Fibroblast of lung (primary cell): ENCODE results near the gene CDK6. TPM values are rescaled to one million over a fixed set of nuclear protein-coding genes. Genes with fewer than 3 reads are reported as not detected.

Source experiments
- DNase-seq, 2 donors: peaks; one replicate each; pipeline versions ENCODE4 v3.0.0 to v3.0.0-alpha.2; 2010; ENCODE audit warnings: low read depth in 2 of 2
- H2AFZ ChIP-seq: 2 replicates; pipeline ENCODE4 v1.5.1; 2012; ENCODE audit warnings: low read length, control low read depth, inconsistent platforms
- H3K27ac ChIP-seq: 2 replicates; pipeline ENCODE4 v1.5.1; 2011; ENCODE audit warnings: low read length, control low read depth; ENCODE audit not compliant: insufficient read depth
- H3K27me3 ChIP-seq: 2 replicates; pipeline ENCODE4 v1.5.1; 2011; ENCODE audit warnings: mild to moderate bottlenecking, low read length; ENCODE audit not compliant: control insufficient read depth, insufficient read depth
- H3K36me3 ChIP-seq: 2 replicates; pipeline ENCODE4 v1.5.1; 2011; ENCODE audit warnings: low read length; ENCODE audit not compliant: control insufficient read depth, insufficient read depth
- H3K4me1 ChIP-seq: 2 replicates; pipeline ENCODE4 v1.5.1; 2011; ENCODE audit warnings: low read length; ENCODE audit not compliant: control insufficient read depth, insufficient read depth; ENCODE audit errors: extremely low read depth
- H3K4me2 ChIP-seq: 2 replicates; pipeline ENCODE4 v1.5.1; 2011; ENCODE audit warnings: low read length, control low read depth; ENCODE audit not compliant: insufficient read depth; ENCODE audit errors: extremely low read depth
- H3K4me3 ChIP-seq, 4 experiments: fragments of 200-600 bp in 1 of 4; sonication (generic) in 1 of 4; replicated peaks in 1 of 4; 2 replicates each; pipeline ENCODE4 v1.5.1; 2011 to 2016; ENCODE audit warnings: low read length in 4 of 4, low read depth in 3 of 4, mild to moderate bottlenecking in 3 of 4, control low read depth in 2 of 4, inconsistent platforms in 1 of 4, mixed read lengths in 1 of 4; ENCODE audit not compliant: insufficient read depth in 1 of 4; ENCODE audit errors: control extremely low read depth in 1 of 4
- H3K79me2 ChIP-seq: 2 replicates; pipeline ENCODE4 v1.5.1; 2012; ENCODE audit warnings: mild to moderate bottlenecking, low read length, inconsistent platforms; ENCODE audit not compliant: control insufficient read depth, insufficient read depth
- H3K9ac ChIP-seq: 2 replicates; pipeline ENCODE4 v1.5.1; 2011; ENCODE audit warnings: mild to moderate bottlenecking, low read length, control low read depth; ENCODE audit not compliant: insufficient read depth
- H3K9me3 ChIP-seq: 2 replicates; pipeline ENCODE4 v1.5.1; 2012; ENCODE audit warnings: low read depth, low read length; ENCODE audit not compliant: control insufficient read depth, insufficient read depth
- H4K20me1 ChIP-seq: 2 replicates; pipeline ENCODE4 v1.5.1; 2011; ENCODE audit warnings: low read length; ENCODE audit not compliant: control insufficient read depth, insufficient read depth; ENCODE audit errors: extremely low read depth
- CTCF ChIP-seq, 2 donors: IDR thresholded peaks in 1 of 2; conservative IDR thresholded peaks in 1 of 2; 1 replicate in 1 of 2; 2 replicates in 1 of 2; pipeline ENCODE4 v1.5.1; 2011 to 2012; ENCODE audit warnings: low read length in 2 of 2, control low read depth in 1 of 2, inconsistent platforms in 1 of 2, low read depth in 1 of 2, mild to moderate bottlenecking in 1 of 2
- EZH2 ChIP-seq: IDR thresholded peaks from 2 replicates; pipeline ENCODE4 v1.5.1; 2012; ENCODE audit warnings: low read length, control low read depth, mild to moderate bottlenecking; ENCODE audit errors: missing control alignments
- polyA plus RNA-seq, 2 donors: library from polyadenylated mRNA; depleted of rRNA in 1 of 2; stranded (reverse) in 1 of 2; unstranded in 1 of 2; fragments of >200 nt; gene quantifications; 2 replicates each; pipeline ENCODE4 v1.2.1, GENCODE V29; 2011 to 2012; ENCODE audit warnings: missing spikeins in 1 of 2
- total RNA-seq: library from RNA; depleted of rRNA; stranded (reverse); fragments of >200 nt; gene quantifications from 2 replicates; pipeline ENCODE4 v1.2.1, GENCODE V29; 2014

Gene CDK6
- total and polyA plus RNA-seq, 2 donors (not counting 1 experiment from before 2014, with no cell fraction given) = 17.8 to 19.2 TPM

DNA sequence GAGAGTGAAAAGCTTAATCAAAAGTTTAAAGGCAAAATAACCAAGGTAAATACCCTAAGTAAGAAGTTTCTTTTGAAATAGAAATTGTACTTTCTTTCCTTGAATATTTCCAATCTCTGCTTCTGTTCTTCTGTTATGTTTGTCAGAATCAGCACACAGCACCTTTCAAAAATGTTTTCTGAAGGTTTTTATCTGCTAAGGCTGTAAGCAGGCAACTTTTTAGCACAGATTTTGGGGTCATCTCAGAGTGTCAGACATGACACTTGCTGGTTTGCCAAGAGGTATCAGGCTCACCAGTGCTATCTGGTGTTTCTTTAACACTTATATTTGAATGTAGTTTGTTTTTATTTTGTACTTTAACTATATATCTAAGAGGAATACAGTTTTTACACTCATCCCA lies 94.2 kb downstream of the CDK6 start:
- Histone ChIP-seq H3K27ac (no peak overlapping the region), H3K4me3 (no peak overlapping the region), H3K9ac (no peak overlapping the region), H3K27me3 (no peaks in the 10 kb centered on the region), H3K4me1 (peaks cover 11% of the 10 kb centered on the region), H3K4me2 (no peak overlapping the region), H4K20me1 (no peaks in the 10 kb centered on the region), H3K36me3 (no peaks in the 10 kb centered on the region), H3K9me3 (no peaks in the 10 kb centered on the region), H2AFZ (no peak overlapping the region), H3K79me2 (peaks cover 37% of the 10 kb centered on the region)
- no peak for DNase-seq
- no peak for TF ChIP-seq CTCF (conservative IDR thresholded peaks at IDR 0.05 in 1 of 2, IDR thresholded peaks at IDR 0.05 in 1 of 2; ENCODE audit: low read depth in 1 of 2, low read length in 2 of 2)
- no peak for TF ChIP-seq EZH2

GRCh38 chr7:92740700-92741126 lies 95.7 kb downstream of the CDK6 start:
- Histone ChIP-seq H3K79me2 (peaks cover 33% of the 10 kb centered on the region), H3K27me3 (no peaks in the 10 kb centered on the region), H3K4me2 (peak overlapping the region; percentile 70), H4K20me1 (no peaks in the 10 kb centered on the region), H3K4me1 (peaks cover 13% of the 10 kb centered on the region), H3K4me3 (no peak overlapping the region), H3K9me3 (no peaks in the 10 kb centered on the region), H2AFZ (no peak overlapping the region), H3K36me3 (no peaks in the 10 kb centered on the region), H3K9ac (no peak overlapping the region), H3K27ac (peak overlapping the region; percentile 50)
- TF ChIP-seq CTCF (conservative IDR thresholded peaks at IDR 0.05 in 1 of 2, IDR thresholded peaks at IDR 0.05 in 1 of 2; ENCODE audit: low read depth in 1 of 2, low read length in 2 of 2) = no peak
- no peak for TF ChIP-seq EZH2
- DNase-seq = peak; percentile 69 to 97

GRCh38 chr7:92740134-92740533 lies 96.2 kb downstream of the CDK6 start:
- TF ChIP-seq CTCF (conservative IDR thresholded peaks at IDR 0.05 in 1 of 2, IDR thresholded peaks at IDR 0.05 in 1 of 2; ENCODE audit: low read depth in 1 of 2, low read length in 2 of 2) = no peak
- TF ChIP-seq EZH2 = no peak
- Histone ChIP-seq H3K36me3 (no peaks in the 10 kb centered on the region), H4K20me1 (no peaks in the 10 kb centered on the region), H3K27me3 (no peaks in the 10 kb centered on the region), H3K79me2 (peaks cover 31% of the 10 kb centered on the region), H3K4me1 (peaks cover 13% of the 10 kb centered on the region), H2AFZ (no peak overlapping the region), H3K9me3 (no peaks in the 10 kb centered on the region), H3K4me3 (no peak overlapping the region), H3K4me2 (peak overlapping the region; percentile 33), H3K9ac (no peak overlapping the region), H3K27ac (peak overlapping the region; percentile 50)
- no peak for DNase-seq
